Non-pigmented ciliary epithelial cell (primary cell): ENCODE results near the gene SMS.
"Not testable (repeated sequence)": the region's sequence is repeated elsewhere in the genome, so short reads cannot be mapped to it uniquely, and the experiment has no call there.

Experiments
- DNase-seq: peaks from one replicate; pipeline ENCODE4 v3.0.0-alpha.2; 2010; ENCODE audit warnings: low read depth

The SMS gene

GRCh38 chrX:21940356-21940829 is at the start of gene SMS:
TSS of gene SMS (plus strand) at chrX:21940709. CDS start at chrX:21940825, 116 bp downstream.
- DNase-seq, result no peak

GRCh38 chrX:21905313-21905712 is 35.2 kb upstream of the SMS start:
- no peak for DNase-seq

DNA sequence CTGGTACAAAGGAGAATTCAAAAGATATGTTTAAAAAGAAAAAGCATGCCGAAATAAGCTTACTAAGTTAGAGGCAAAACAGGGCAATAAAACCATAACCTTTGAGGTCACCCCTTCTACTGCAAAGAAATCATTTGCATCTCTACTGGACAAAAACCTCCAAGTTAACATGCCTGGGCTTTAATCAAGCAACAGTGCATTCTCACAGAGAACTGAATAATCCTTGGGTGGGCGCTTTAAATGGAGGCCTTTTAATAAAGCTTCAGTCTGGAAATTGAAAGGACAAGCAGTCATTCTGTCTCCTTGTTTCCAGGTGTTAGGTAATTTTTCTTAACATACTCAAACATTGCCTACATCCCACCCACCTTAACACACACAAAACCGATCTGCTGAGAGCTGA is 34.6 kb upstream of the SMS start:
- no peak for DNase-seq

- DNase-seq, result no peak
These were observed 33.2 kb upstream of the SMS start for GRCh38 chrX:21907260-21907659.

DNA sequence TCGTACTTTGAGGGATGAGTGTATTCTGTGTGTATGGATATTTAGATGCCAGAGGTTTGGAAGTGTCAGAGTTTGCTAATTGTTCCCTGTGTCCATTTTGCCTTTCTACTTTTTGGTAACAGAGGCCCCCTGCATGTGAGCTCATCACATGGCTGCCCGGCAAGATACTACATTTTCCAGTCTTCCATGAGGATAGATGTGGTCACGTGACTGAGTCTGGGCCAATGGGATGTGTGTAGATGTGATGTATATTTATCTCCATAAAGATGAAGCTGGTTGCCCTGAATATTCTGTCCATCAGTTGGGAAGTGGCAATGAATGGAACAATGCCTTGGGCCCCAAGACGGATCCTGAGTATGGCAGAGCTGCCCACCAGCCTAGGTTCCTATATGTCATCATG is 29.0 kb upstream of the SMS start:
- no peak for DNase-seq

- DNase-seq, result no peak
These were observed 28.3 kb upstream of the SMS start for GRCh38 chrX:21912220-21912619.

GRCh38 chrX:21912989-21913388 is 27.5 kb upstream of the SMS start:
- no peak for DNase-seq

GRCh38 chrX:21926116-21926515 is 14.4 kb upstream of the SMS start:
- DNase-seq, result no peak

DNA sequence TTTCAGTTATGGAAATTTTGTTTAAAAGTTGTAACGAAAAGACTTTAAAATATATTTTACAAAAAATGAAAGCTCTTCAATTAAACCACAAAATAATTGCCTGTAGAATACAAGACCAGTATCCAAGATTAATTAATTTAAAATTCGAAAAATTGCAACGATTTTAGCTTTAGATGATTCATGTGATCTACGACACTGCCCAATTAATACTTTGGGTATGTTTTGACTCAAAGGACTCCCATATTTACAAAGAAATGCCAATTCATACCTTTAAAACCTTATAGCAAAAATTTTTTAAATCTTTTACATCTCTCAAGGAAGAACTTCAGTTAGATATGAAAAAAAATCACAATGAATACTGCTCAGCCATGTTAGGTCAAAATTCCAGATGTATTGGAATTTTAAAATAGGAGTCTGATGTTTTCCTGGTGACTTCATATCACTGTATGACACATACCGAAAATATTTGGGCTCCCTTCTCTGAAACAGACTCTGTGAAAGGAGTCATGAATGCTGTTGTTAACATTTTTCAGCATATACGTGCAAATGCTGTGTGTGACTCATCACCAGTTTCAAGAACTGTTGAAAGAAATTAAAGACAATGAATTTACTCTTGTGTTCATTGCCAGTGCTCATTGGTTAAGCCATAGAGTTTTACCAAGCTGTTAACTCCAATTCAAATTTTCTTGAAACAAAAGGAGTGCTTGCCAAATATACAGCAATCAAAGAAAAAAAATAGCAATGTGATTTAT is 13.8 kb upstream of the SMS start:
- no peak for DNase-seq

- no peak for DNase-seq
These were observed 11.3 kb upstream of the SMS start for GRCh38 chrX:21929209-21929608.

GRCh38 chrX:21930986-21931385 is 9.5 kb upstream of the SMS start:
- DNase-seq, result no peak

- no peak for DNase-seq
These were observed 8.1 kb upstream of the SMS start for GRCh38 chrX:21932292-21933002.

DNA sequence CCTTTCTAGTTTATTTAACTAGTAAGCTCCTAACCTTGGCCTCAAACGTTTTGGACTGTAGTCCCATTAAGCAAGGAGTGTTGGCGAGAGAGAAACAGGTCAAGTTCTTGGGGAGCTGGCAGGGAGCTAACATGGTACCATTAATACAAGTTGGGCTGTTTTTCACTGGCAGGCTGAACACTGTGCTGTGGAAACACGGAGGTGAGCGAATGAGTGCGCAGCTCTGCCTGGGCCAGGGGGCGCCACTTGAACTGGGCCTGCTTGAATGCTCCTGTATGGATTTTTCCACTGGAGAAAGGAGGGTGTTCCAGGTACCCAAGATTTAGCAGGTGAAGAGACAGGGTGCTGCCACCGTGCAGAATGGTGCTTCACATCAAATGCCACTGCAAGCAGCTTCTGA is 7.4 kb upstream of the SMS start:
- DNase-seq, result no peak

- no peak for DNase-seq
These were observed 6.1 kb upstream of the SMS start for GRCh38 chrX:21934414-21934813.

GRCh38 chrX:21939906-21940305 is 603 bp upstream of the SMS start:
- no peak for DNase-seq

GRCh38 chrX:21943460-21944135 is 3.1 kb downstream of the SMS start:
- no peak for DNase-seq

- no peak for DNase-seq
These were observed 3.7 kb downstream of the SMS start for GRCh38 chrX:21944136-21944615.

- DNase-seq, result no peak
These were observed 6.6 kb downstream of the SMS start for GRCh38 chrX:21946925-21947641.

DNA sequence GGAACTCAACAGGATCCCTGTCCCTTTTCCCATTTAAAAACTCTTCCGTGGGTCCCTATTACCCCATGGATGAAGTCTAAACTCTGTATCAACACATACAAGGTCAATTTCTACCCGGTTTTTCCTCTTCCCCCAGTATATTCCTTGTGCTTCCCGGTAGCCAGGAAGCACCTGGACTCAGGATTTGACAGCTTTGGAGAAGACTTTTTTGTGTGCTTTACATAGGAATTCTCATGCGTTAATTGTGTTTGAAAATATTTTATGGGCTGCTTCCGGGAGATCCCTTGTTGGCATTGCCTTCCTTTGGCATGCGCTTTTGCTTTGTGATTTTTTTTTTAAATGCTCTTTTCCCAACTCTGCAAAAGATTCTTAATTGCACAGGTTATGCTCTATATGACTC is 7.2 kb downstream of the SMS start:
- DNase-seq, result no peak

DNA sequence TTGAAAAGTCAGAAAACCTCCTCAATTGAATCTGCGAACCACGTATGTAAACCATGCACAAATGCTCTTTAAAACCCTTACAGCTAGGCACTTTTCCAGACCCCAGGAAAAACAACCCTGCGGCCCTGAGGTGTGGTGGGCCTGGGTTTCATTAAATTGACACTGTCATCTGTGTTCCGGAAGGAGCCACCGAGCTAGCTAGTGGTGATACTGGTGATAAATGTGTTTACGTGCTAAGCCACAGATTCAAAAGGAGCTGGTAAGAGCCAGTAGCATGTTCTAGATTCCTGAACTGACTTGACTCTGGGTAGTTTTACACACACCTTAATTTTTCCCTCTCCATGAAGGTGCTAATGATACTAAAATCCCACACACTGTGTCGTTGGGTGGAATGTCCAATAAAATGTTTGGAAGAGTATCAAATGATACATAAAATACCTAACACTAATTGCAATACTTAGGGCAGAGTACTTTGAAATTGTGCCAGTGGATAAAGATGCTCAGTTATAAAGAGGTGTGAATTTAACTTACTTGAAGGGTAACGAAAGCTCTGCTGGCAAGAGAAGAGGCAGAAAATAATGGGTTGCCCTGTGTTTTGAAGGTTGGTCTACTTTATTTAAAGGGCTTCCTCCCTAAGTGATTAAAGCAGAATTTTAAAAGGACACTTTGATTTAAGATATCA is 8.5 kb downstream of the SMS start:
- no peak for DNase-seq

GRCh38 chrX:21949689-21950088 is 9.2 kb downstream of the SMS start:
- DNase-seq, result no peak

DNA sequence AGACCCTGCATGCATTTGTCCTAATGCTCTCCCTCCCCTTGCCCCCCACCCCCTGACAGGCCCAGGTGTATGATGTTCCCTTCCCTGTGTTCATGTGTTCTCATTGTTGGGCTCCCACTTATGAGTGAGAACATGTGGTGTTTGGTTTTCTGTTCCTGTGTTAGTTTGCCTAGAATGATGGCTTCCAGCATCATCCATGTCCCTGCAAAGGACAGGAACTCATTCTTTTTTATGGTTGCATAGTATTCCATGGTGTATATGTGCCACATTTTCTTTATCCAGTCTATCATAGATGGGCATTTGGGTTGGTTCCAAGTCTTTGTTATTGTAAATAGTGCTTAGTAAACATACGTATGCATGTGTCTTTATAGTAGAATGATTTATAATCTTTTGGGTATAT is 10.0 kb downstream of the SMS start:
- not testable (repeated sequence) for DNase-seq
